Heart left ventricle (tissue), 13 donors: ENCODE data around the gene RBM33.

Experiments used
- POLR2A ChIP-seq, 2 donors: fragments of 450-650 bp; IDR thresholded peaks; one replicate each; pipeline ENCODE4 v1.6.1; 2017; ENCODE audit warnings: antibody characterized with exemption in 2 of 2, mild to moderate bottlenecking in 2 of 2, moderate library complexity in 2 of 2
- TF ChIP-seq, protein P1 (sequence below), 12 donors: fragments of 200-600 bp; sonication (generic) in 4 of 12; IDR thresholded peaks; one replicate each; pipeline versions ENCODE4 v1.5.0 to v1.8.0; 2018 to 2022; ENCODE audit warnings: antibody characterized with exemption in 12 of 12, mild to moderate bottlenecking in 5 of 12
- donor health status: ischemic (EF 13 %, LVEDD 7.1; RV severe dilation, severe dysfunction).
- donor health status: DM: no; HTN: yes; CAD: no.
- donor health status: DM: no; HTN: no; CAD: no.
- donor health status: ischemic (EF 25% LVEDD 6.9; RV normal size, moderate dysfunction).
- donor health status: ischemic (EF 25% LVEDD 5.7; RV mildly dilated, moderate dysfunction).
- donor health status: ischemic (EF 35%, LVEDD 5.7; RV mildly dilated, moderate dysfunction).
- donor health status: nonischemic (EF 11% LVEDD 7.7; RV severe dilation, severe dysfunction).
- donor health status: DM: yes; HTN: yes; CAD: no.
- donor health status: PGD.
- donor health status: ischemic (EF 29% LVEDD 5.4; RV normal size, mild dysfunction).
- donor health status: nonischemic (EF 23%, LVEDD 6.1; RV moderate dilation, normal function).

DNA sequence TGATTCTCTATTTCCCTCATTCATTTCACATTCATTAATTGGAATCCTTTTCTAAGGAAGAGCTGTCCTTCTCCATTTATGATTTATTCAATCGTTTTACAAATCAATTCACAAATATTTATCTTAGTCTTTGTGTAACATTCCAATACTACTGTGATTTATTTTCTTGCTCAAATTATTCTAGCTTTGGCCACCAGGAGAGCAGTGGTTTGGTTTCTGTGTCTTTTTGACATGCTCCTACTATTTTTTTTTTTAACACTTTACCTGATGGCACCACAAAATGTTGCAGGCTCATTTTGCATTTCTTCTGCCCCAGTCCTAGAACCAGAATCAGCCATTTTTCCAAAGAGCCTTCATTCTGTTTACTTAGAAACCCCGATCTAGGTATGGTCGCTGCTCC, 13.3 kb upstream of the RBM33 start:
- TF ChIP-seq, protein P1, sequence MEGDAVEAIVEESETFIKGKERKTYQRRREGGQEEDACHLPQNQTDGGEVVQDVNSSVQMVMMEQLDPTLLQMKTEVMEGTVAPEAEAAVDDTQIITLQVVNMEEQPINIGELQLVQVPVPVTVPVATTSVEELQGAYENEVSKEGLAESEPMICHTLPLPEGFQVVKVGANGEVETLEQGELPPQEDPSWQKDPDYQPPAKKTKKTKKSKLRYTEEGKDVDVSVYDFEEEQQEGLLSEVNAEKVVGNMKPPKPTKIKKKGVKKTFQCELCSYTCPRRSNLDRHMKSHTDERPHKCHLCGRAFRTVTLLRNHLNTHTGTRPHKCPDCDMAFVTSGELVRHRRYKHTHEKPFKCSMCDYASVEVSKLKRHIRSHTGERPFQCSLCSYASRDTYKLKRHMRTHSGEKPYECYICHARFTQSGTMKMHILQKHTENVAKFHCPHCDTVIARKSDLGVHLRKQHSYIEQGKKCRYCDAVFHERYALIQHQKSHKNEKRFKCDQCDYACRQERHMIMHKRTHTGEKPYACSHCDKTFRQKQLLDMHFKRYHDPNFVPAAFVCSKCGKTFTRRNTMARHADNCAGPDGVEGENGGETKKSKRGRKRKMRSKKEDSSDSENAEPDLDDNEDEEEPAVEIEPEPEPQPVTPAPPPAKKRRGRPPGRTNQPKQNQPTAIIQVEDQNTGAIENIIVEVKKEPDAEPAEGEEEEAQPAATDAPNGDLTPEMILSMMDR (IDR thresholded peaks at IDR 0.05) = no peak
- no peak for TF ChIP-seq POLR2A (IDR thresholded peaks at IDR 0.05)
